ENCODE measurements around the gene CUL1.

DNA sequence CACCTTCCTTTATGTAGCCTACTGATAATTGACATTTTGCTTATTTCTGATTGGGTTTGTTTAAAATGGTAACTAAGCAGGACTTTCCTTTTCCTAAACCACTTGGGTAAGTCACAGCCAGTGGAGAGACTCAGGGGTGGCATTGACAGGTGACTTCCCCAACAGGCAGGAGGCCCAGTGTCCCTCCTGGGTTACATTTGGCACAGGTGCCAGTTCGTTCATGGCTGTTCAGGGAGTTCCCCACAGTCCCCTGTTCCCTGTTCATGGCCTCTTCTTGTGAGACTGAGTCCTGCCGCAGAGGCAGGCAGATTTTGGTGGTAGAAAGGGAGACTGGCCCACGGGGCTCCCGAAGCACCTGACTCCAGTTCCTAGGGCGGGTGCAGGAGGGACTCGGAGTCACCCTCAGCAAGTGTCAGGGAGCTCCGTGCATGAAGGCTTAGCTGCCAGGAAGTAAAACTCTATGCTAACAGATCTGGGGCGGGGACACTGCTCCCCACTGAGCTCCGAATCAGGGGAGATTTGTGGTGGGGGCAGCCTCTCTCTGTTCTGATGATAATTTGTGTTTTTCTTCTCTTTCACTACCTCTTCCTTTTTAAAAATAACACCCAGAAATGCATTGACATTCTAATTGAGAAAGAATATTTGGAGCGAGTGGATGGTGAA, 101.3 kb downstream of the CUL1 start:
- TF ChIP-seq POLR2A (IDR thresholded peaks at IDR 0.05; ENCODE audit: low read depth, low read length) (no peak), TAF1 (IDR thresholded peaks at IDR 0.05; ENCODE audit: borderline replicate concordance, low read depth, low read length) (no peak)
